GM21737 (cell line): ENCODE results near the gene PRDM5.

ENCODE experiments used
- ATAC-seq: cut with Tn5 transposase; IDR thresholded peaks from one replicate; pipeline ENCODE4 v1.9.1; 2021; ENCODE audit warnings: mild to moderate bottlenecking, moderate library complexity; ENCODE audit not compliant: unreplicated experiment

The PRDM5 gene

DNA sequence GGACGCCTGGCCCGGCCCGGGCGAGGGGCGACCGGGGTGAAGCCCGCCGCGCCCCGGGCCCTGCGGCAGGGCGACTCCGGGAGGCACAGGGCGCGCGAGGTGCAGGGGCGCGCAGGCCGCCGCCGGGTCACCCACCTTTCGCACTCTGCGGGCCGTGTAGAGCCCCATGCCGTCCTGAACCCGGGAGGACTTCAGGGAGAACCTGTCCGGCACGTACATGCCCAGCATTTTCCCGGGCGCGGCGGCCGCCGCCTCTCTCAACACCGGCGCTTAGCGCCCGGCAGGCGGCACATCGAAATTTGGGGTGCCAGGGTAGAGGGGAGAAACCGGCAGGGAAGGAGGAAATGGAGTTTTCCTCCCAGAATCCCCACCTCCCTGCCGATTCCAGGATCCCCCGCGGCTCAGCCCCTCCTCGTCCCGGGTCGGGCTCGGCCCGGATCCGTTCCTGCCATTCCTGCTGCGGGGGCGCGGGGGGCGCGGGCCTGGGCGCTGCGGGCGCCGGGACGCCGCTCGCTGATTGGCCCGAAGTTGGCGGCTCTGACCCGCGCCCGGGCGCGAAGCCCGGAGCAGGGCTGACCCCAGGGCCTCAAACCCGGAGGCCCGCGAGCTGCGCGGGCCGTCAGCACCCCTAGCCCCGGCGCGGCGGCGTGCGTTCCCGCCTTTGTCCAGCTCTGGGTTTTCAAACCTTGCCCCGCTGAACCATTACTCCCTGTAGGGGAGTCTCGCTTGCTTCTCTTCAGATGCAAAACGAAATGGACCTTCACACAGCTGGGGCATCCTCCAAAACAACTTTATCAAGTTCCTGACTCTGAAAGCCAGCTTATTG lies at the start of gene PRDM5:
TSS of gene PRDM5 (minus strand) at position 346 of the 826 bp plus-strand sequence. CDS start at position 228, 118 bp downstream.
- no peak for ATAC-seq

DNA sequence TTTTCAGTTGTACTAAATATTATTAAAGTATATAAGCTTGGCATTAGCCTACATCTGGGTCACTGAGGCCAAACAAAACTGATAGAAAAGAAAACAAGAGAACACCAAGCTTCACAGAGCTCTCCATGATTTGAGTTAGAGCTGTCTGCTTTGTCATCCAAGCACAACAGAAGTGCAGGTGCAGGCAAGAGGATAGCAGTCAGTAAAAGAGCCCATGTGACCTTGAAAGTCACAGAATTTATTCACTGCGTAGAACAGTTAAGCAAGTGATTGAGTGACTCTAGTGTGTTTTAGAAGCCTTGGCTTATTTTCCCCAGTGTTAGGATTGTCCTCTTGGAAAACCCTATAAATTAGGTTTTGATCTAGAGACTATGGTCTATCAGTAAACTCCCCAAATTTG lies 49.4 kb upstream of the PRDM5 start:
- ATAC-seq, result no peak

DNA sequence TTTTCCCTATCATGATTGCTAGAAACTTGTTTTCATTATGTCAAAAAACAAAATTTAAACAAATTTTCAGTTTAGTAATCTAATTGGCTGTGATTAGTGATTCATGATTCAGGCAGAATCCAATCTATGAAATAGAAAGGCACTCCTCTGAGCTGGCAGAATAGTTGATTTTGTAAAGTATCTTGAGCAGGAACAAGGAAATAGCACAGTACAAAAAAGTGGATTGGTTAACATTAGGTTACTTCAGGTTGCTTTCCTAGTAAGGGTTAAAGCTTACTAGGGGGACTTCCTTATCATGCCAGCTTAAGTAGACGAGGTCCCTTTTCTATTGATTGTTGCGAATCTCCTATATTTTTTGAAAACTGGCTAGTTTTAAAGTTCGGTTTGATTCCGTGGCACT lies 43.4 kb upstream of the PRDM5 start:
- no peak for ATAC-seq

DNA sequence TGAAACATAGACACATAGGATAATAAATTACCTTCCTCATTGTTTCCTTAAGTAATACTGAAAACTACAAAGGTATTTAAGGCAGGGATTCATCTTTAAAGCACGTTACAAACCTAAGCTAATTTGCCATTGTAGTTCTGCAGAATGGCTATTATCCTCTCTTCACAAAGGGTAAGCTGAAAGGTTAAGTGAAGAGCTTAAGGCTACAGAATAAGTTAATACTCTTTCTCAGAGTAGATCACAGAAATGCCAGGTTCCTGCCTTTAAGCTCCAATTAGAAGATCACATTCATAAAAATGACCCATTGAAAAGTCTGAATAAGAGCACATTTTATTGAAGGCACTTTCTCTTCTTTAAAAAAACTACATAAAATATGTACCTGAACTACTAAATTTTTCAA lies 42.1 kb upstream of the PRDM5 start:
- ATAC-seq, result no peak

DNA sequence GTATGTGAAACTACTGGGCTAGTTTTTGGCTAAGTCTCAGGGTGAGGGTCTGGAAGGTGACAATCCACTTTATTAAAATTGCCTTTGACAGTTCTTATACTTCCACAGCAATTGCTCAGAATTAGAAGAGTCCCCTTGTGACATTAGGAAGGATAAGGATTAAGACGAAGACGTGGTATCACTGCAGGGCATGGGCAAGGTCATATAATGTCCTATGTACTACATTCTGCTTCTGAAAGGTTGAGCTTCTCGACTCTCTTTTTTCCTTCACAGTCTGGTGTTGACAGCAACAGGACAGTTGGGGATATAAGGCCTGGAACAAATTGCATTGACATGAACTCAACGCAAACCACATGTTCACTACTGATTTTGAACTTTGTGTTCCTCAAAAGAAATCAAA lies 40.9 kb upstream of the PRDM5 start:
- no peak for ATAC-seq

DNA sequence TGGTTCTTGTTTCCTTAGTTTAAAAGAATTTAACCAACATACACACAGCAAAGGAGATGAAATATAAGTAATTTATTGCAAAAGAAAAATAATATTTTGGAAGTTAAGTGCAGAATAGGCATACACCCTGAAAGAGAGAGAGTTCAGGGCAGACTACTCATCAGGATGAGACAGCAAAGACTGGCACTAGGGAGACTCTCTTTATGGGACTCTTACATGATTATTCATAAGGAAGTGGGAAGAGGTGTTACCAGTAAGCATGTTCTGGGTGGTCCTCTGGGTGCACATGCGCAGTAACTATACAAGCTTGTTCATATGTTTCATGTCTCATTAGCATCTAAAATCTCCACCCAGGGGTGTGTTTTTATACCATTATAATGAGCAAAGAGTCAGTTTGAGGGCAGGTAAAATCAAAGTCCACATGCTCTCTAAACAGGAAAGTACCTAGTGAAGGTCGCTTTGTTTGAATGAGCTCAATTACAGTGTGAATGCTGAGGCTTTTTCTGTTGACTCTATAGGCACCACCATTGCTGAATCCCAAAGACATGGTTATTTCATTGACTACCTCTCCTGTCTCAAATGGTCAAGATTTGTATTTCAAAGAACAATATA lies 38.2 kb upstream of the PRDM5 start:
- no peak for ATAC-seq

- ATAC-seq, result no peak
Observed at GRCh38 chr4:120948382-120948781, 25.9 kb upstream of the PRDM5 start.

DNA sequence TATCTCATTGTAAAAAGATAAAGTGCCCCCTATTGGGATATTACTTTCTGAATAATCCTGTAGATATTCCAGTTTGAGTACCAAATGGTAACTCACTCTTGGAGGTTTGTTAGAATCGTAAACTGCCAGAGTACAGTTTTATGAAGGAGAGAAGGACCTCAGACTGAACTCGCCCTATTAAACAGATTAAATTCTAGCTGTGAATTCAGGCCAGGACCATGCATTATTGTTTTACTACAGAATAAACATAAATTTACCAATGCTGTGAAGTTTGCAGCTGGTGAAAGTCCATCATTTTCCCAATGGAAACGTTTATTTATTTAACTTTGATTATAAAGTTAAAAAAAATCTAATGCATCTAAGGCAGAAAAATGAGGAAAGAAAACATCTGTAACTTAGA lies 20.2 kb upstream of the PRDM5 start:
- ATAC-seq, result no peak

GRCh38 chr4:120940547-120940946 lies 18.0 kb upstream of the PRDM5 start:
- no peak for ATAC-seq

DNA sequence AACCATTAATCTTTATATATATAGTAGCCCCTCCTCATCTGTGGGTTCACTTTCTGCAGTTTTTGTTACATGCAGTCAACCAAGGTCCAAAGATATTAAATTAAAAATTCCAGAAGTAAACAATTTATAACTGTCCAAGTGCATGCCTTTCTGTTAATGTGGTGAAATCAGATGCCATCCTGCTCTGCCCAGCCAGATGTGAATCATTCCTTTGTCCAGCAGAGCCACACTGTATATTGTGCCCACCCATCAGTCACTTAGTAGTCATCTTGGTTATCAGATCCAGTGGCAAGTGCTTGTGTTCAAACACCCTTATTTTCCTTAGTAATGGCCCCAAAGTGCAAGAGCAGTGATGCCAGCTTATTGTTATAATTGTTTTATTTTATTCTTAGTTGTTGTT lies 17.2 kb upstream of the PRDM5 start:
- no peak for ATAC-seq

DNA sequence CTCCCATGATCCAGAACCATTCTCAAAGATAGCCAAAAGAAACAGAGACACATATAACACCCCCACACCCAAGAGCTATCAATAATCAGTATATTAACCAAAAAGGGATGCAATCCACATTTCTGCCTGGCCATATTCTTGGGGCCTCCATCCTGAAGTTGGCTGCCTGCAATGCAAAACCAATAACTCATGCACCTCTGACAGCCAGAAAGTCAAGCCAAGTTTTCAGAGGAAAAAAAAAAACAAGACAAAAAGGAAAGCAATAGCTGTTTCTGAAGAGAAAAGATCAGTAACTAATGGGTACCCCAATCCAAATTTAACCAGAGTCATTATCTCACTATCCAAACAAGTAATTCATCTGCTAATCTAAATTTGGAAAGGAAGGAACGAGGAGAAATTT lies 7.3 kb upstream of the PRDM5 start:
- ATAC-seq, result no peak

- ATAC-seq, result no peak
Observed at GRCh38 chr4:120927801-120928409, 5.4 kb upstream of the PRDM5 start.

DNA sequence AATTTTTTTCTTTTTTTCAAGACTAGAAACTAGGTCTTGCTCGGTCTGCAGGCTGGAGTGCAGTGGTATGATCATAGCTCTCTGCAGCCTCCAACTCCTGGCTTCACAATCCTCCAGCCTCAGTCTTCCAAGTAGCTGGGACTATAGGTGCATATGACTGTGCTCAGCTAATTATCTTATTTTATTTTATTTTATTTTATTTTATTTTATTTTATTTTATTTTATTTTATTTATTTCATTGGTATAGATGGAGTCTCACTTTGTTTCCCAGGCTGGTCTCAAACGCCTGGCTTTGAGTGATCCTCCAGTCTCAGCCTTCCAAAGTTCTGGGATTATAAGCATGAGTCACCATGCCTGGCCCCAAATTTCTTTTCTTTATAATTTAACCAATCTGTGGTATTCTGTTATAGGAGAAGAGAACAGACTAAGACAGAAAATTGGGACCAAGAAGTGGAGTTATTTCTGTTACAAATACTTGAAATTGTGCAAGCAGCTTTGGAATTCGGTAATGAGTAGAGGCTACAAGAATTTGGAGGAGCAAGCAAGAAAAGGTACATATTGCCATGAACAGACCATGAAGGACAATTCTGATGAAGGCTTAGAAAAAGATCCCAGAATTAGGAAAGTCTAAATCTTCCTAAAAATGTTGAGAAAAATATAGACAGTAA lies 4.0 kb upstream of the PRDM5 start:
- no peak for ATAC-seq

- no peak for ATAC-seq
Observed at GRCh38 chr4:120924931-120925330, 2.4 kb upstream of the PRDM5 start.

DNA sequence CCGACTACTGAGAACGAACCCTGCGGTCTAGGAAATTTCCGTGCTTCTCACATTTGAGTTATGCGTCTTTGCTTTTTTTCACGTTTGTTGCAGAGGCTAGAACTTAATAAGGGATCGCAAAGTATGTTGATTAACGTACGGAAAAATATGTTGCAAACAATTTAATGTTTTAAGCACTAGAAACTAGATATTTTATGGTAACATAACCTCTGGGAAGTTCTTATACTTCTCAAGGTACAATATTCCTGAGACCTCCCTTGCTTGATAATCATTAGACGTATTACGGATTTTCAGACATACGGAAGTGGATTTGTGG lies 639 bp upstream of the PRDM5 start:
- ATAC-seq, result no peak

- no peak for ATAC-seq
Observed at GRCh38 chr4:120921456-120922380, 808 bp downstream of the PRDM5 start.

DNA sequence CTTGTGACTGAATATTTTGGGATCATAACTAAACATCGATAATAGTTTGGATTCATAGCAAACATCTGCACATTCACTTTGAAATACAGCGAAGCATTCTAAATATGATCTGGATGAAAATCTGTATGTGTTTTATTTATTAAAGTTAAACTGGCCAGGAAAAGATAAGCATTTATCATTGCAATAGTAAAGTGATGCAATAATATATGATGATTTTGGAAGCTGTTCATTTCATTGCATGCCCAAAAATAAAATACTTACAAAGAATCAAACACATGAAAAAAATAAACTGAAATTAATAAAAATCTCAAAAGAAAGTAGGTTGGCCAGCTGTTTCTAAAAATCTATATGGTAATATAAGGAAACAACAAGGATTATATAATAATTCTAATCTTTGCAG lies 1.9 kb downstream of the PRDM5 start:
- no peak for ATAC-seq

GRCh38 chr4:120919358-120919757 lies 3.2 kb downstream of the PRDM5 start:
- ATAC-seq, result no peak

GRCh38 chr4:120918788-120919187 lies 3.7 kb downstream of the PRDM5 start:
- ATAC-seq, result no peak

DNA sequence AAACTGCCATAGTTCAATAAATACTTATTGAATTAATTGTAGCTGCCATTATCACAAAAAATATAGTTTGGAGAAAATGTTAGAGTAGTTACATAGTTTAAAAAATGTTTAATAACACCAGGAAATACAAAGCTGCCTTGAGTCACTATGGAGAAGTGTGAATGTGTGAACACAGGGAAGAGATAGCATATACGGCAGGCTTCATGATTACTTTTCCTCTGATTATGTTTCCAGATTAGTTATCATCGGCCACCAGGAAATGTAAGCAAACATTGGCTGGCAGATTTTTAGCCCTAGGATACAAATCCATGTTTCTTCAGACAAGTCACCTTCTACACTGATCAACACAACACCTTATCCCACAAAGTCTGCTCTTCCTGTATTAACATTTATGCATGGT lies 4.4 kb downstream of the PRDM5 start:
- no peak for ATAC-seq

DNA sequence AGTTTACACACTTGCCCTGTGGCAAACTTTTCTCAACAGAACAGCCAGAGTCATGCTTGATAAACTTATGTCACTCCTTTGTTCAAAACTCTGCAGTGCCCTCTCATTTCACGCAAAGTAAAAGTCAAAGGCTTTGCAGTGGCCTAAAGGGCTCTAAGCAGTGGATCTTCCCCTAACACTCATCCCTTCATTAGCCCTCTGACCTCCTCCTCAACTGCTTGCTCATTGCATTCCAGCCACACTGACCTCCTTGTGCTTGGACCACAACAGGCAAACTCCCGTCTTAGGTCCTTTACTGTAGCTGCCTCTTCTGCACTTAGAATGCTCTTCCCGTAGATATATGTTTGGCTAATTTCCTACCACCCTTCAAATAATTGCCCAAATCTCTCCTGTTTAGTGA lies 5.6 kb downstream of the PRDM5 start:
- no peak for ATAC-seq
